HEK293 (cell line): ENCODE results near the gene CREBRF.

ENCODE experiments used
- CTCF ChIP-seq: fragments of 450-650 bp; formaldehyde crosslinking; IDR thresholded peaks from 2 replicates; pipeline ENCODE4 v1.5.1; 2016; ENCODE audit warnings: missing biosample characterization, missing genetic modification characterization
- GLI4 ChIP-seq: fragments of 450-650 bp; formaldehyde crosslinking; IDR thresholded peaks from 2 replicates; pipeline ENCODE4 v1.5.1; 2016; ENCODE audit warnings: missing biosample characterization, missing genetic modification characterization
- PRDM1 ChIP-seq: fragments of 450-650 bp; formaldehyde crosslinking; IDR thresholded peaks from 2 replicates; pipeline ENCODE4; 2016; ENCODE audit warnings: missing biosample characterization, missing genetic modification characterization
- ZNF274 ChIP-seq, 2 experiments: fragments of 200-500 bp in 1 of 2; fragments of 450-650 bp in 1 of 2; sonication (Bioruptor generic) in 1 of 2; formaldehyde crosslinking in 1 of 2; IDR thresholded peaks; 2 replicates each; pipeline versions ENCODE4 v1.5.1 to v1.6.1; 2014 to 2016; ENCODE audit warnings: borderline replicate concordance in 1 of 2, inconsistent platforms in 1 of 2, low read length in 1 of 2, missing biosample characterization in 1 of 2, missing genetic modification characterization in 1 of 2
- ZNF302 ChIP-seq: fragments of 450-650 bp; formaldehyde crosslinking; IDR thresholded peaks from 2 replicates; pipeline ENCODE4 v1.5.1; 2016; ENCODE audit warnings: missing biosample characterization, missing genetic modification characterization, low read depth
- ZNF510 ChIP-seq: fragments of 450-650 bp; formaldehyde crosslinking; IDR thresholded peaks from 2 replicates; pipeline ENCODE4 v1.5.1; 2018; ENCODE audit warnings: mild to moderate bottlenecking, missing genetic modification characterization, missing biosample characterization; ENCODE audit not compliant: insufficient replicate concordance

GRCh38 chr5:173027905-173028304, 28.2 kb upstream of the CREBRF start:
- TF ChIP-seq PRDM1 (tag by site-specific recombination) (no peak), GLI4 (tag by site-specific recombination) (no peak), ZNF274 (IDR thresholded peaks at IDR 0.05; ENCODE audit: low read length) (no peak), ZNF274 (tag by site-specific recombination; IDR thresholded peaks at IDR 0.05; ENCODE audit: borderline replicate concordance) (no peak), CTCF (tag by site-specific recombination) (no peak), ZNF510 (tag by site-specific recombination) (no peak), ZNF302 (tag by site-specific recombination) (no peak)
